ENCODE data around the gene LLGL2.

GRCh38 chr17:75592348-75593020, 67.0 kb downstream of the LLGL2 start:
- TF ChIP-seq EZH2 (IDR thresholded peaks at IDR 0.05; ENCODE audit: low read depth): no peak
- TF ChIP-seq, protein P1, sequence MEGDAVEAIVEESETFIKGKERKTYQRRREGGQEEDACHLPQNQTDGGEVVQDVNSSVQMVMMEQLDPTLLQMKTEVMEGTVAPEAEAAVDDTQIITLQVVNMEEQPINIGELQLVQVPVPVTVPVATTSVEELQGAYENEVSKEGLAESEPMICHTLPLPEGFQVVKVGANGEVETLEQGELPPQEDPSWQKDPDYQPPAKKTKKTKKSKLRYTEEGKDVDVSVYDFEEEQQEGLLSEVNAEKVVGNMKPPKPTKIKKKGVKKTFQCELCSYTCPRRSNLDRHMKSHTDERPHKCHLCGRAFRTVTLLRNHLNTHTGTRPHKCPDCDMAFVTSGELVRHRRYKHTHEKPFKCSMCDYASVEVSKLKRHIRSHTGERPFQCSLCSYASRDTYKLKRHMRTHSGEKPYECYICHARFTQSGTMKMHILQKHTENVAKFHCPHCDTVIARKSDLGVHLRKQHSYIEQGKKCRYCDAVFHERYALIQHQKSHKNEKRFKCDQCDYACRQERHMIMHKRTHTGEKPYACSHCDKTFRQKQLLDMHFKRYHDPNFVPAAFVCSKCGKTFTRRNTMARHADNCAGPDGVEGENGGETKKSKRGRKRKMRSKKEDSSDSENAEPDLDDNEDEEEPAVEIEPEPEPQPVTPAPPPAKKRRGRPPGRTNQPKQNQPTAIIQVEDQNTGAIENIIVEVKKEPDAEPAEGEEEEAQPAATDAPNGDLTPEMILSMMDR (conservative IDR thresholded peaks at IDR 0.05): no peak

Measured in PC-9 (cell line).